ENCODE results near the gene FAM117B.
"Not testable (repeated sequence)": the region's sequence is repeated elsewhere in the genome, so short reads cannot be mapped to it uniquely, and the experiment has no call there.

DNA sequence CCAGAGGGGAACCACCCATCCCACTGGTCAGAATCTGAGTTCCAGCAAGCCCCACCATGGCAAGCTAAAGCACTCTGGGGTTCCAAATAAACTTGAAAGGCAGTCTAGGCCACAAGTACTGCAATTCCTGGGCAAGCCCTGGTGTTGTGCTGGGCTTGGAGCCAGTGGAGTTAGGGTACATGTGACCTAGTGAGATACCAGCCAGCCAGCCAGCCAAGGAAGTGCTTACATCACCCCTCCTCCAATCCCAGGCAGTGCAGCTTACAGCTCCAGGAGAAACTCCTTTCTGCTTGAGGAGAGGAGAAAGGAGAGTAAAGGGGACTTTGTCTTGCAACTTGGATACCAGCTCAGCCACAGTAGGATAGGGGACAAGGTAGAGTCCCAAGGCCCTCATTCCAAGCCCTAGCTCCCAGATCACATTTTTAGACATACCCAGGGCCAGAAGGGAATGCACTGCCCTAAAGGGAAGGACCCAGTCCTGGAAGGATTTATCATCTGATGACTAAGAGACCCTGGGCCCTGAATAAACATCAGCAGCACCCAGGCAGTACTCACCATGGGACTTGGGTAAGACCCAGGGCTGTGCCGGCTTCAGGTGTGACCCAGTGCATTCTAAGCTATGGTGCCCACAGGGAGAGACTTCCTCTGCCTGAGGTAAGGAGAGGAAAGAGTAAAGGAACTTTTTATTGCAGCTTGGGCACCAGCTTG lies 172.8 kb downstream of the FAM117B start:
- TF ChIP-seq POLR2A (IDR thresholded peaks at IDR 0.05; ENCODE audit: low read length); GATA1 (IDR thresholded peaks at IDR 0.05; ENCODE audit: low read depth, low read length): not testable (repeated sequence)
